ENCODE measurements around the gene FIGNL2.

DNA sequence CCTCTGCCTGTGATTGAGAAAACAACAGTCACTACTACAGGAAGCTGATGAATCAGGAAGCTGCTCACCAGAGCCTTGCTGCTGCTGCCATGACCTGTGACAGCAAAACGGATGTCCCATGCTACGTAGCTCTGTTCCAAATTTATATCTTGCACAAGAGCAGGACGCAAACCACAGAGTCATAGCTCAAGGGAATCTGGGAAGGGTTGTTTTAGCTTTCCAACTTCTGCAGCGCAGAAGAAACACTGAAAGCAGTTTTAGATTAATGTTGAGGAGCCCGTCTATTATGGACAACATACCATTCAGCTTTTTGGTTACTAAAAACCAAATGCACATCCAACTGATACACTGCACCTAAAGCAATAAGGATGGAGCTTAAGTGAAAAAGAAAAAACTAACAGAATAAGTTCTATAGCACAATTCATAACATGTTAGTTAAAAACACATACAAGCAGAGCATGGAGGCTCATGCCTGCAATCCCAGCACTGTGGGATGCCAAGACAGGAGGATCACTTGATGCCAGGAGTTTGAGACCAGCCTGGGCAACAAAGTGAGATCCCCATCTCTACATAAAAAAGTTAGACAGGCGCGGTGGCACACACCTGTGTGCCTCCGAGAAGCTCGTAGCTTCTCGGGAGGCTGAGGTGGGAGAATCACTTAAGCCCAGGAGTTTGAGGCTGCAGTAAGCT is 37.6 kb upstream of the FIGNL2 start:
- peak in 1 of 2 donors; percentile 56 for TF ChIP-seq POLR2A (IDR thresholded peaks at IDR 0.05)
- TF ChIP-seq, protein P1, sequence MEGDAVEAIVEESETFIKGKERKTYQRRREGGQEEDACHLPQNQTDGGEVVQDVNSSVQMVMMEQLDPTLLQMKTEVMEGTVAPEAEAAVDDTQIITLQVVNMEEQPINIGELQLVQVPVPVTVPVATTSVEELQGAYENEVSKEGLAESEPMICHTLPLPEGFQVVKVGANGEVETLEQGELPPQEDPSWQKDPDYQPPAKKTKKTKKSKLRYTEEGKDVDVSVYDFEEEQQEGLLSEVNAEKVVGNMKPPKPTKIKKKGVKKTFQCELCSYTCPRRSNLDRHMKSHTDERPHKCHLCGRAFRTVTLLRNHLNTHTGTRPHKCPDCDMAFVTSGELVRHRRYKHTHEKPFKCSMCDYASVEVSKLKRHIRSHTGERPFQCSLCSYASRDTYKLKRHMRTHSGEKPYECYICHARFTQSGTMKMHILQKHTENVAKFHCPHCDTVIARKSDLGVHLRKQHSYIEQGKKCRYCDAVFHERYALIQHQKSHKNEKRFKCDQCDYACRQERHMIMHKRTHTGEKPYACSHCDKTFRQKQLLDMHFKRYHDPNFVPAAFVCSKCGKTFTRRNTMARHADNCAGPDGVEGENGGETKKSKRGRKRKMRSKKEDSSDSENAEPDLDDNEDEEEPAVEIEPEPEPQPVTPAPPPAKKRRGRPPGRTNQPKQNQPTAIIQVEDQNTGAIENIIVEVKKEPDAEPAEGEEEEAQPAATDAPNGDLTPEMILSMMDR (IDR thresholded peaks at IDR 0.05), result no peak

All from uterus (tissue), 2 donors.